Measurements from ENCODE around the gene PPIA. TPM values are rescaled to one million over a fixed set of nuclear protein-coding genes. Genes with fewer than 3 reads are reported as not detected.

Gene PPIA
- total RNA-seq, result 5,099 and 5,600 TPM in 2 replicates

GRCh38 chr7:44796504-44797328 lies at the start of gene PPIA:
Gene PPIA, plus strand, starts transcription at chr7:44796681. Its CDS starts 44 bp downstream, at chr7:44796725.

GRCh38 chr7:44748045-44748947 lies 48.2 kb upstream of the PPIA start, which contains the start of gene ZMIZ2:
Gene ZMIZ2, plus strand, starts transcription at chr7:44748847. Its CDS starts 7,403 bp downstream, at chr7:44756250.

GRCh38 chr7:44847920-44848634 lies 51.6 kb downstream of the PPIA start, which contains the start of gene H2AZ2:
Gene H2AZ2, minus strand, starts transcription at chr7:44848087. Its CDS starts 116 bp downstream, at chr7:44847971.

Other genes starting within 250 kb of the PPIA start
- 59.3 and 95.2 TPM in 2 replicates for gene DDX56, start 222.8 kb upstream of the PPIA start, total RNA-seq
- 80.9 and 103 TPM in 2 replicates for gene TMED4, start 214.4 kb upstream of the PPIA start, total RNA-seq
- gene OGDH, start 190.1 kb upstream of the PPIA start, total RNA-seq, result 88.0 and 95.1 TPM in 2 replicates
- gene ZMIZ2, start 47.8 kb upstream of the PPIA start, total RNA-seq, result 9.4 and 10.1 TPM in 2 replicates
- gene H2AZ2, start 51.4 kb downstream of the PPIA start, total RNA-seq, result 122 and 213 TPM in 2 replicates
- gene PURB, start 88.8 kb downstream of the PPIA start, total RNA-seq, result 6.2 and 8.4 TPM in 2 replicates
- gene MYO1G, start 182.3 kb downstream of the PPIA start, total RNA-seq, result 0.08 TPM in 1 of 2 replicates, not detected in the other
- 66.1 and 81.7 TPM in 2 replicates for gene CCM2, start 203.5 kb downstream of the PPIA start, total RNA-seq

All from hair follicular keratinocyte (primary cell).